Measurements from ENCODE around the gene ADAMTS9. TPM values are rescaled to one million over a fixed set of nuclear protein-coding genes. Genes with fewer than 3 reads are reported as not detected.

Gene ADAMTS9
- total RNA-seq, 1 donor from 2014 or later, result 15.4 TPM

- intact Hi-C loops (cut with DNase I), result no loop called here
- DNase-seq (no peak), ATAC-seq (ENCODE audit: poor library complexity) (no peak)
Observed at GRCh38 chr3:64600246-64600950, 87.4 kb downstream of the ADAMTS9 start.

DNA sequence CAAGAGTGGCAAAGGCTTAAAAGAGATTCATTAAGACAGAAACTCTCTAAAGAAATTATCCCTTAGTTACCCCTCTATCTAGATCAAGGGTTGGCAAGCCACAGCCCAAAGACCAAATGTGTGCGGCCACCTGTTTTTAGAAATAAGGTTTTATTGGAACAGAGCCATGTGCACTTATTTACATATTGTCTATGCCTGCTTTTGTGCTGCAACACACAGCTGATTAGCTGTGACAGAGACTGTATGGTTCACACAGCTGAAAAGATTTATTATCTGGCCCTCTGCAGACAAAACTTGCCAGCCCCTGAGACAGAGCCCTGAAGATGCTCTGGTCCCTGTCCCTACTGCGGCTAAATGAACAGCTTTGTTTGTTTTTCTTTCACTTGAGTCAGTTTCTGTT, 88.1 kb downstream of the ADAMTS9 start:
- no peak for DNase-seq
- no peak for ATAC-seq (ENCODE audit: poor library complexity)
- intact Hi-C loops (cut with DNase I), result no loop called here

DNA sequence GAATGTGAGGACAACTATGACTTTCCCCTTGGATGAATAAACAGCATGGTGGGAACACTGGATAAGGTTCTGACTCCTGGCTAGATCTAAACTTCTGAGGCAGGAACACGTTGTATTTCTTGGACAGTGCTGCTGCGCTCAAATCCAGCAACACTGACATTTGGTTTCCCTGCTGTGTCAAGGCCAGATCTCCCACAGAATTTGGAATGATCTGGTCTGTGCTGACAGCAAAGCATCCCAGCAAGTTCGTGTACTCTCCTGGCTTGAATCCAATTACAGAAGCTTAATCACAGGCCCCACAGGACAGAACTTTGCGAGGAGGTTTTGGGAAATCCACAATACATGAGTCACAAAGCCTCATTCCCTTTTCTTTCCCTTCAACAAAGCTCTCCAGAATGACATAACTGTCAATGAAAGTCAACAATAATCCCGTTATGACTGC, 92.5 kb downstream of the ADAMTS9 start:
- DNase-seq (peak; percentile 51), ATAC-seq (ENCODE audit: poor library complexity) (peak; percentile 94)
- intact Hi-C loops (cut with DNase I), result no loop called here

GRCh38 chr3:64594134-64594533, 93.7 kb downstream of the ADAMTS9 start:
- ATAC-seq (ENCODE audit: poor library complexity), result peak; percentile 74
- intact Hi-C loops (cut with DNase I), result no loop called here

GRCh38 chr3:64593350-64593749, 94.5 kb downstream of the ADAMTS9 start:
- no peak for DNase-seq
- ATAC-seq (ENCODE audit: poor library complexity), result no peak
- intact Hi-C loops (cut with DNase I), result no loop called here

More at GRCh38 chr3:64594134-64594533, 93.7 kb downstream of the ADAMTS9 start:
- DNase-seq, result peak; percentile 62

GRCh38 chr3:64591615-64592014, 96.2 kb downstream of the ADAMTS9 start:
- intact Hi-C loops (cut with DNase I), result no loop called here
- ATAC-seq (ENCODE audit: poor library complexity) (no peak), DNase-seq (no peak)

DNA sequence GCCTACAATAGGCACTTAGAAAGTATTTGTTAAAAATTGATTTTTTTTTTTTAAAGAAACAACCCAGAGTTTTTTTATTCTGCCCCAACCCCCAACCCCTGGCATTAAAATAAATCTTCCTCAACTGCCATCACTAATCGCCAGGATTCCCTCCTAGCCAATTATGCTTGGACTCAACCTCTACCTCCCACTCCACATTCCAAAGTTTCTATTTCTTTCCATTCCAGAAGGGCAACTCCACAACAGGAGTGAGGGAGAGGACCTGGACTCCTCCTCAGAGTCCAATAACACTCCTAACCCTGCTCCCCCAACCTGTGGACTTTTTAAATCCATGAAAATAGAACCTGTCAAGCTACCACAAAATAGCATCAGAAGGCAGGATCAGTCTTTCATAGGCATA, 99.4 kb downstream of the ADAMTS9 start:
- intact Hi-C loops (cut with DNase I), result no loop called here
- ATAC-seq (ENCODE audit: poor library complexity) (no peak), DNase-seq (no peak)

DNA sequence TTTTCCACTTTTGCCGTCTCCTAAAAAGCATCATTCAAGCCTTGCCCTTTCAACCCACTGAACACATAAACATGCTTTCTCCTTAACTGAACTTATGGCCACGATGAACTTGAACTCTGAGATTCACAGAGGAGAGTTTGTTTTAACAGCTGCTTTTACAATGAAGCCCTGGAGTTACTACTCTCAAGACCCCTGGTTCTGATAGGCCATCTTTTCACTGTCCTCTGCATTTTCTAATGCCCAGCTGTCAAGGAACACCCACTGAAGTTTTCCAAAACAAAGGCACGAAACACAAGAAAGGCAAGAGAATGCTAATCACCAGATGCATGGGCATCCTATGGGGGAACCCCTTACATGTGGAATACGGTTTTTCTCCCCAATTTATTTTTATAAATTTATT, 100.8 kb downstream of the ADAMTS9 start:
- DNase-seq, result no peak
- intact Hi-C loops (cut with DNase I), result no loop called here
- ATAC-seq (ENCODE audit: poor library complexity), result no peak

DNA sequence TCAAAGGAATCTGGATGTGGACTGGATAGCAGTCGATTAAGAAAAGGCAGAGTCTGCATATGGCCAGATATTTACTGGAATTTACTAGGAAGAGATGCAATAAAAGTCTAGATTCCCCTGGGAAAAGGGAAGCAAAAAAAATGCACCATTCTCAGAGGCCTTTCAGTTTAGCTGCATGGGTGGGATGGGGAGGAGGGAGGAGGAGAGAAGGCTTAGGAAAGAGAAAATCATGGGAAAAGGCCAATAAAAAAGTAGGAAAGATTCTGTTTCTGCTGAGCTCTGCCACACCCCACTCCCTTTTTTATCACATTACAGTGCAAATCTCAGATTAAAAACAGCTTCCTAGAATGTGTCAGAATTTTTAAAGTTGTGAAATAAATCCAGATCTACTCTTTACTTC, 103.6 kb downstream of the ADAMTS9 start:
- no peak for DNase-seq
- peak; percentile 45 for ATAC-seq (ENCODE audit: poor library complexity)
- intact Hi-C loops (cut with DNase I), result no loop called here

- ATAC-seq (ENCODE audit: poor library complexity) (no peak), DNase-seq (no peak)
- intact Hi-C loops (cut with DNase I), result no loop called here
Observed at GRCh38 chr3:64578797-64579196, 109.0 kb downstream of the ADAMTS9 start.

DNA sequence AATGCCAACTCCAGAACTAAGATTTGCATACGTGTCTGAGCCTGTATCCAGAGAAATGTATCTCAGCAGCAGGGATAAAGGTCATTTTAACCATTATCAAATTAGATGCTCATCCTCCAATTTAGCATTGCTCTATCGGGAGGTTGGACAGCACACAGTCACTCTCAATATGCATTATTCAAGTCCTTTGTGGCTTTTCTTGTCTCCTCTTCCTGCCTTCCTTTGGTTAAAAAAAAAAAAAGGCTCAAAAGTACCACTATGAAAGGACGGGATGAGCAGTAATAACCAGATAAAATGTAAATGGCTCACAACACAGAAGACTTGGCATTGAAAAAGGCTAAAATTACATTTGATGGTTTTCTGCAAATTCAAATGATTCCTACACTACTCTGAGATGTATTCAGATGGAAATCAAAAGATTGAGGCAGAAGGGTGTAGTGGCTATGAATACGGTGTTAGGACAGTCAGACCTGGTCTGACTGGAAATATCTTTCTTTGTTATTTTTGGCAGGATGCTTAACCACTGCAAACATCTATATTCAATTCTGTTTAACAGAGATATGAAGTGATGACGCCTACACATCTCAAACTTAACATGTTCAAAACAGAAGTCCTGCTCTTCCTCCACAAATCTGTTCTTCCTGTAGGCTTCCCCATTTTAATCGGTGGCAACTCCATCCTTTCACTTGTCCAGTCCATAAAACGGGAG, 109.6 kb downstream of the ADAMTS9 start:
- intact Hi-C loops (cut with DNase I), result no loop called here
- no peak for ATAC-seq (ENCODE audit: poor library complexity)
- no peak for DNase-seq

DNA sequence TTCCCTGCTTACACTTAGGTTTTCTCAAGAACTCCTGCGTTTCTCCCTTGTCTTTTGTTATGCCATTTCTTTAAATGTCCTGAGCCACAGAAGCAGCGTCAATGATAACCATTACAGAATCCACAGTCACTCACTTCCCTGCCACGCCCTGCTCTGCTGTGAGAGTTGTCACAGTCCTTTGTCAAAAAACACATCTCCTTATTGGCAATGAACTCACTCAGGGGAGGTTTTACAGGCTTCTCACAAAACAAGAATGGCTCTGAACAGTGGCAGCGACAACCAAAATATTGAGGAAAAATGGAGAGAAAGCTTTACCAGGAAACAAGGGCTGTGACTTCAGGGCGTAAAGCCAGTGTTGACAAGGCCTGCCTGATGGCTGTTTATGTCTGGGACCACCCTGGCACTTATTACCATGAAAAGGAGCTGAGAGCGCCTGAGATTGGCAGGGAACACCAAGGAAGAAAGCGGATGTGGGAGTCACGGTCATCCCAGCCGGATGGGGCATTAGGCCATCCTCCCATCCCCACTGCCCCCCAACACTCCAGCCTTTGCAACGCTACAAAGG, 111.5 kb downstream of the ADAMTS9 start:
- DNase-seq, result no peak
- ATAC-seq (ENCODE audit: poor library complexity), result no peak
- intact Hi-C loops (cut with DNase I), result no loop called here

GRCh38 chr3:64575211-64575844, 112.5 kb downstream of the ADAMTS9 start:
- intact Hi-C loops (cut with DNase I), result no loop called here
- ATAC-seq (ENCODE audit: poor library complexity) (peak; percentile 53), DNase-seq (no peak)

DNA sequence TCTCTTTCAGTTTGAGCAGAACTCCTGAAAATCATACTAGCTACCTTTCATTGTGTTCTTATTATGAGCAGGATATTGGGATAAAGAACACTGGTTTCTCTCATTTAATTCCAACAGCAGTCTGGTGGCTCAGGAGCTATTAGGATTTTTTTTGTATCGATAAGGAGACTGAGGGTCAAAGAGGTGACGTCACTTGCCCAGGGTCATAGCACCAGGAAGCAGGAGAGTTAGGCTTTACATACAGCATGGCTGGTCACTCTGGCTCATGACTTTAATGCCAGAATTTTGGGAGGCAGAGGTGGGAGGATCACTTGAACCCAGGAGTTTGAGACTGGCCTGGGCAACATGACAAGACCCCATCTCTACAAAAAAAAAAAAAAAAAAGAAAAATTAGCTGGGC, 113.6 kb downstream of the ADAMTS9 start:
- intact Hi-C loops (cut with DNase I), result no loop called here
- ATAC-seq (ENCODE audit: poor library complexity), result no peak
- DNase-seq, result no peak

GRCh38 chr3:64571982-64572381, 115.8 kb downstream of the ADAMTS9 start:
- no peak for ATAC-seq (ENCODE audit: poor library complexity)
- intact Hi-C loops (cut with DNase I), result no loop called here
- no peak for DNase-seq

DNA sequence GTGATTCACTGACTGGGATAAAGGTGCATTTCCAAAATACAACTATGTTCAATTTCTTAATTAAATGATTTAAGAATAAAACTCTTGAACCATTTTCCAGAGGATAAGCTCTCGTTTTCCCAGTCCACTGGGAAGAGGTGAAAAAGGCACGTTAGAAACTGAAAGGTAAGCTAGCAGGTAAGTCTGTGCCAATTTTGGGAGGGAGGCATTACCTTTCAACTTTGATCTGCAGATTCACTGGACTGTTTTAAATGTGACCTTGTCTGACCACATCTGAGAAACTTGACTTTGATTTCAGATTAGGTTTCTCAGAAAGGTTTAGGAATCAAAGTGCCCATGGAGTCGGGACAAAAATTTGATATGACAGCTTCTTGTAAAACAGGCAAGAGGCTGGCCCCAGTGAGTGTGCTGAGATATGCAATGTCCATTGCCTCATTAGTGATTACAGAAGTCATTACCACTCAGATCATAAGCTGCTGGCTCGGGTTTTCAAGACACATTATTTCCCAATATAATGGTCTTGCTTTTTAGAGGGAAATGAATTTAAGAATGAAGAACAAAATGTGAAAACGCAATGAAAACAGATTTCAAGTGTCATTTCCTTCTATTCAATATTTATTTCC, 118.8 kb downstream of the ADAMTS9 start:
- DNase-seq (no peak), ATAC-seq (ENCODE audit: poor library complexity) (no peak)
- intact Hi-C loops (cut with DNase I), result no loop called here

DNA sequence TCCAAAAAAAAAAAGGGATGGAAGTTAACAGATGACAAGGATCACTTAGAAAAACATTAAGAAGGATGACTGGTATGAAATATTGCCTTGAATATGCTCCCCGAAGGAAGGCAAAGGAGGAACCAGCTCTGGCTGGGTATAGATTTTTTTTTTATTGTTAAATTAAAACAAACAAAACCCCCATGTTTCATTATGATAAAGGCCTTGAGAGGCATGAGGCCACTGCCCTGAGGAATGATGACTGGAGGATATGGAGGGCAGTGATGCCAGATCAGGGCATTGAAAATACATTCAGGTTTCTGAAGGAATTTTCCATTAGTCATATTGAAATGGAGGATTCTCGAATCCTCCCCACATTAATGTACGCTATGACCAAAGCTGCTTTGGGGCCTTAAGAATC, 120.9 kb downstream of the ADAMTS9 start:
- ATAC-seq (ENCODE audit: poor library complexity) (no peak), DNase-seq (no peak)
- intact Hi-C loops (cut with DNase I), result no loop called here

DNA sequence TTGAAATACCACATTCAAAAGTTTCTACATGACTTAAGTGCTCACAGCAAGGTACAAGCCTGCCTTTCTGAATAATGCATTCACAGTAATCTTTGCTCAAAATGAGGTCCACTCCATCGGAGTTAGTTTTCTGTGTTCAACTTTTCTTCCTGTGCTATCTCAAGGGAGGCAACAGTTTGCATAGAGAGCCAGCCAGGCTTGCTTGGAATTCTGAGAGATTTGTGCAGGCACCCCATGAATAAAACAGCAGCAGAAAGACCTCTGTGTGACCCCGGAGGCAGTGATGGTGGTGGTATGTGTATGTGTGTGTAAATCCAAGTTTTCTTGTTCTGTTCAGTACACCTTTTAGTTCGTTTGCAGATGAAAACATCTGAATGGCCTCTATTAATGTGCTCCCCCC, 124.0 kb downstream of the ADAMTS9 start:
- DNase-seq (no peak), ATAC-seq (ENCODE audit: poor library complexity) (no peak)
- intact Hi-C loops (cut with DNase I), result no loop called here

DNA sequence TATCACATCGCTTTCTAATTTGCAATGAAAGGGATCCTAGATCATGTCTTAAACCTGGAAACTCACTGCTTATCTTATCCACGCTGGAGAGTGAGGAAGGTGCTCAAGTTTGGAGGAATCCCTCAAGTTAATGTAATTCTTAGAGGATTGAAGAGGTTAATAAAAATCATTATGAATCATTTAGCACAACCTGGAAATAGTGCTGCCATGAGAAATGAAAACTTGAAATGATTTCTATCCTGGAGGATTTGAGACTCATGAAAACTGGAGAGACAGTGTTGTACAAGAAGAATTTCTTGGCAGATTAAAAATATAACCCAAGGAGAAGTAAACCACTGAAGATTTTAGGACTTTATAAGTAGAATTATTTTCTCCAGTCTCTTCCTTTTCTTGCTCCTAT, 125.9 kb downstream of the ADAMTS9 start:
- ATAC-seq (ENCODE audit: poor library complexity) (no peak), DNase-seq (no peak)
- intact Hi-C loops (cut with DNase I), result no loop called here
